Right hindlimb (tissue), 1 donor: ENCODE measurements around the gene TRIM4.
"Not testable (repeated sequence)": the region's sequence is repeated elsewhere in the genome, so short reads cannot be mapped to it uniquely, and the experiment has no call there.

Experiments used
- DNase-seq: peaks from one replicate; pipeline ENCODE4 v3.0.0-alpha.2; 2018

Gene TRIM4, protein sequence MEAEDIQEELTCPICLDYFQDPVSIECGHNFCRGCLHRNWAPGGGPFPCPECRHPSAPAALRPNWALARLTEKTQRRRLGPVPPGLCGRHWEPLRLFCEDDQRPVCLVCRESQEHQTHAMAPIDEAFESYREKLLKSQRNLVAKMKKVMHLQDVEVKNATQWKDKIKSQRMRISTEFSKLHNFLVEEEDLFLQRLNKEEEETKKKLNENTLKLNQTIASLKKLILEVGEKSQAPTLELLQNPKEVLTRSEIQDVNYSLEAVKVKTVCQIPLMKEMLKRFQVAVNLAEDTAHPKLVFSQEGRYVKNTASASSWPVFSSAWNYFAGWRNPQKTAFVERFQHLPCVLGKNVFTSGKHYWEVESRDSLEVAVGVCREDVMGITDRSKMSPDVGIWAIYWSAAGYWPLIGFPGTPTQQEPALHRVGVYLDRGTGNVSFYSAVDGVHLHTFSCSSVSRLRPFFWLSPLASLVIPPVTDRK

DNA sequence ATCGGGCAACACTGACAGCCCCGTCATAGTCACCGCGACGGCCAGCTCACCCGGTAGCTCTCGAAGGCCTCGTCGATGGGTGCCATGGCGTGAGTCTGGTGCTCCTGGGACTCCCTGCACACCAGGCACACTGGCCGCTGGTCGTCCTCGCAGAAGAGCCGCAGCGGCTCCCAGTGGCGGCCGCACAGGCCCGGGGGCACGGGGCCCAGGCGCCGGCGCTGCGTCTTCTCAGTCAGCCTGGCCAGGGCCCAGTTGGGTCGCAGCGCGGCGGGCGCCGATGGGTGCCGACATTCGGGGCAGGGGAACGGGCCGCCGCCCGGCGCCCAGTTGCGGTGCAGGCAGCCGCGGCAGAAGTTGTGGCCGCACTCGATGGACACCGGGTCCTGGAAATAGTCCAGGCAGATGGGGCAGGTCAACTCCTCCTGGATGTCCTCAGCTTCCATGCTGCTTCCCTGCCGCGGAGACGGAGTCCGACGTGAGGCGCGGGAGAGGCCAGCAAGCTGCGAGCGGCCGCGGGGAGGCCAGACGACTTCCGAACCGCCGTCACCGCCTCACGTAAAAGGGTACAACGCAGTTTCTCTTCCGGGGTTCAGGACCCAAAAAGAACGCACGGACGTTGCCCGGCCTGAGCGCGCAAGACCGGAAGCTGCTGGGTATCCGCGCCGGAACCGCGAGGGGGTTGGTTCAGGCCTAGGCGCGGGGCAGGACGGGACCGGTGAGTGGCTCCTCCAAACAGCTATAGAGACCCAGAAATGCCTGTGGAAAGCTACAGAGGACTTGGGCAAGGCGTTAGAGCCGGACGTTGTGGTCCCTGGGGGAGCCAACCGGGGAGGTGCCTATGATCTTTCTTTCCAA is at the start of gene TRIM4:
TRIM4 (minus strand) TSS at position 572 of the 855 bp plus-strand sequence; CDS start at position 443, 129 bp downstream.
- DNase-seq, result peak; percentile 94

DNA sequence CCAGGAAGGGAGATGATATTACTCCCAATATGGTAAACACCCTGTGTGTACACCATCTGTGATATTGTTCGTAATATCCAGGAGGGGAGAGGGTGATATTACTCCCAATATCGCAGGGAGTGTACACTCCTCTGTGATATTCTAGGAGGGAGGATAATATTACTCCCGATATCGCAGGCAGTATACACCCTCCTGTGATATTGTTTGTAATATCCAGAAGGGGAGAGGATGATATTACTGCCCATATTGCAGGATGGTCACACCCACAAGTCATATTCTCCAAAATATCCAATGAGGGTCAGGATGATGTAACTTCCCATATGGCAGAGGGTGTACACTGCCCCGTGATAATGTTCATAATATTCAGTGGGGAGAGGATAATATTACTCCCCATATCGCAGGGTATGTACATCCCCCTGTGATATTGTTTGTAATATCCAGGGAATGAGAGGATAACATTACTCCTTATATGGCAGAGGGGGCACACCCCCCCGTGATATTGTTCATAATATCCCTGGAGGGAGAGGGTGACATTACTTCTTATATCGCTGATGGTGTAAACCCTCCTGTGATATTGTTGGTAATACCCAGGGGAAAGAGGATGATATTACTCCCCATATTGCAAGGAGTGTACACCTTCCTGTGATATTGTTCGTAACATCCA is 39.4 kb upstream of the TRIM4 start:
- no peak for DNase-seq

DNA sequence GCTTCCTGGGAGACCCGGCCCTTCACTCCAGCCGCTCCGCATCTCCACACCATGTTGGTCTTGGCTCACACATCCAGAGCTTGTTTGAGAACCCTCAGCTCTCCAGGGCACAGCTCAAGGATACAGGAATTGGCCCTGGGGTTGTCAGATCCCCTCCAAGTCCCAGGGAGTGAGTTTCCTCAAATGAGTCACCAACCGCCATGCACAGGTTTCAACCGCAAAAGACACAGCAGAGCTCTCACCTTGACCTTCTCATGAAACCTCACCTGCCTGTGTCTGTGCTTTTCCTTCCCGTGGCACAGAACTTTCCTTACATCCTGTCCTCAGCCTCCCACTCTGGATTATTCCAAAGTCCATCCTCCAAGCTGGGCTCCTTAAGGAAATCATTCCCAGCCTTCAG is 35.9 kb upstream of the TRIM4 start:
- no peak for DNase-seq

DNA sequence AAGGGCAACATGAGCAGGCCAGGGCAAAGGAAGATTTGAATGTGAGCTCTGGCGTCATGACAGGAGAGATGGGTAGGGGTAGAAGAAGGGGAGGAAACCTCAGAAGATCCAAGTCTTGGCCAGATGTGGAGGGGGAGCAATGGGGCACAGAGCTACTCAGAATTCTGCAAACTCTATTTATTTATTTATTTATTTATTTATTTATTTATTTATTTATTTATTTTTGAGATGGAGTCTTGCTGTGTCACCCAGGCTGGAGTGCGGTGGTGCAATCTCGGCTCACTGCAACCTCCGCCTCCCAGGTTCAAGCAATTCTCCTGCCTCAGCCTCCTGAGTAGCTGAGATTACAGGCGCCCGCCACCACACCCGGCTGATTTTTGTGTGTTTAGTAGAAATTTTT is 35.3 kb upstream of the TRIM4 start:
- DNase-seq, result not testable (repeated sequence)

DNA sequence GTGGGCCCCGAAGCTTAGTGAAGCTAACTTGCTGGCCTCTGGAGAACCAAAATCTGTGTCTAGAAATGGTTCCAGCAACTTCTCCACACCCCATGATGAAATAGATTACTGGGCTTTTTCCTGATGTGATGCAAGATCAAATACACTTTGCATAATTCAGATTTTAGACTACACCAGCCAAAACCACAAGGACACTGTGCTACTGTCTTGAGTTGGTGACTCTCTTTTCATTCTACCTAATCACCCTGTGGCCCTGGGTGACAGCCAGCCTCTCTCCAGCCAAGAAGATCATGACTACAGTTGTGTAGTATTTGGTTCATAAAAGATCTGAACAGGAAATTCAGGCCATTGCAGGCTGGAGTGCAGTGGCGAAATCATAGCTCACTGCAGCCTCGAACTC is 34.3 kb upstream of the TRIM4 start:
- no peak for DNase-seq

DNA sequence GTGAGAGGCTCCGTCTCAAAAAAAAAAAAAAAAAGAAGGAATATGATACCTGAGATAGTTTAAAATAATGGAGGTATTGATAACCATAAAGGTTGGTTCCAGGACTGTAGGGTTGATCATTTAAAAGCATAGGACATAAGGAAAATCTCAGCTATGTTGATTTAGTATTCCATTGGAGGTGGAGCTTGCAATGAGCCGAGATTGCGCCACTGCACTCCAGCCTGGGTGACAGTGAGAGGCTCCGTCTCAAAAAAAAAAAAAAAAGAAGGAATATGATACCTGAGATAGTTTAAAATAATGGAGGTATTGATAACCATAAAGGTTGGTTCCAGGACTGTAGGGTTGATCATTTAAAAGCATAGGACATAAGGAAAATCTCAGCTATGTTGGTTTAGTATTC is 33.3 kb upstream of the TRIM4 start:
- DNase-seq, result not testable (repeated sequence)

DNA sequence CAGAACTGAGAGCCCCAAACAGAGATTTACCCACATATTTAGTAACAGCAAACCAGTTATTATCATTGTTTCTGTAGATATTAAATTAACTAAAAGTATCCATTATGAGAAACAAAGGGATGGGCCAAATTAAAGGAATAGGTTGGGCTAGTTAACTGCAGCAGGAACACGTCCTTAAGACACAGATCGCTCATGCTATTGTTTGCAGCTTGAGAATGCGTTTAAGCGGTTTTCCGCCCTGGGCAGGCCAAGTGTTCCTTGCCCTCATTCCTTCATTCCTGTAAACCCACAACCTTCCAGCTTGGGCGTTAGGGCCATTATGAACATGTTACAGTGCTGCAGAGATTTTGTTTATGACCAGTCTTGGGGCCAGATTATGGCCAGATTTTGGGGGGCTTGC is 31.5 kb upstream of the TRIM4 start:
- not testable (repeated sequence) for DNase-seq

DNA sequence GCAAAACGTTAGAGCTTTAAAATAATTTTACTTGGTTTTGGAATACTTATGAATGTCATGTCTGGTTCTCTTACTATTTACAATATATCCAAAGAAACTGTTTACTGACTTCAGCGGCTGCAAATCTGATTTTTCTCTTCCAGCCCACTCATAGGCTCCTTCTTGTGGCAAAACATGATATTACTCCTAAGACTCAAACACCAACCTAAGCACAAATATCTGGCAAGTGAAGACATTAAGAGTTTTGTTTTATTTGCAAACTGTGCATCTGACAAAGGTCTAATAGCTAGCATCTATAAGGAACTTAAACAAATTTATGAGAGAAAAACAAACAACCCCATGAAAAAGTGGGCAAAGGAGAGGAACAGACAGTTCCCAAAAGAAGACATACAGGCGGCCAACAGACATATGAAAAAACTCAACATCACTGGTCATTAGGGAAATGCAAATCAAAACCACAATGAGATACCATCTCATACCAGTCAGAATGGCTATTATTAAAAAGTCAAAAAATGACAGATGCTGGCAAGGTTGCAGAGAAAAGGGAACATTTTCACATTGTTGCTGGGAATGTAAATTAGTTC is 30.4 kb upstream of the TRIM4 start:
- DNase-seq, result no peak

DNA sequence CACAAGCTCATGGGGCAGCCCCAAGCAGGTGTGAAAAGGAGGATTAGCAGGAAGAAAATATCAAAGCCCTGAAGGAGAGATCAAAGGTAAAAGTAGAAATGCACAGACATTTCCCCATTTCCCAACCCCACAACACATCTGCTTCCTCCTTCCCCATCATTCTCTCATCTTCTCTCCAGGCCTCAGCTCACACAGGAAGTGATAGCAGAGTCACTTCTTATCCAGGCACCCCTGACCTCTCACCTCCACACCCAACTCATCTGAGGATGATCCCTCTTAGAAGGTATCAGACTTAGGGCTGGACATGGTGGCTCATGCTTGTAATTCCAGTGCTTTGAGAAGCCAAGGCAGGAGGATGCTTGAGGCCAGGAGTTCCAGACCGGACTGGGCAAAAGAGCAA is 28.3 kb upstream of the TRIM4 start:
- DNase-seq, result no peak

DNA sequence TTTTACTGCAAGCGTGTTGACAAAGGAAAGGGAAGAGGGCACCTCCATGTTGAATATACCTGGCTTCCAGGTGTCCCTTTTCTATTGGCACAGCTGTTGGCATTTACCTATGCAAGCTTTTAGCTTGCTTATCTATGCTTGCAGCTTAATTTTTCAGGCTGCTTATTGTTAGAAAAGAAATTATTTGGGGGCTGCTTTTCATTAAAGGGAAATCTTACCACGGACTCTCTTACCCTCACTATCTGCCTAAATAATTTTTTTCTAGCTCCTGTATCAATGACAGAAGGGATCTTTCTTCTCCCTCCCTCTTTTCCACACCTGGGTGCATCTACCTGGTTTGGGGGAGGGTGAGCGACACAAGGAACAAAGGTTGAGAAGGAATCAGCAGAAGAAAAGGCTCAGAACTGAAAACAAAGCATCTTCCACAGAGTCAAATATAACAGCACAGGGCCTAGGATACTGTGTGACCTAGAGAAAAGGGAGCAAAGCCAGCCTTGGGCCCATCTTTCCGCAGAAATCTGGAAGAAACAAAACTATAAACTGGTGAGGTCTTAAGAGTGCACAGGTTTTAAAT is 25.3 kb upstream of the TRIM4 start:
- no peak for DNase-seq

DNA sequence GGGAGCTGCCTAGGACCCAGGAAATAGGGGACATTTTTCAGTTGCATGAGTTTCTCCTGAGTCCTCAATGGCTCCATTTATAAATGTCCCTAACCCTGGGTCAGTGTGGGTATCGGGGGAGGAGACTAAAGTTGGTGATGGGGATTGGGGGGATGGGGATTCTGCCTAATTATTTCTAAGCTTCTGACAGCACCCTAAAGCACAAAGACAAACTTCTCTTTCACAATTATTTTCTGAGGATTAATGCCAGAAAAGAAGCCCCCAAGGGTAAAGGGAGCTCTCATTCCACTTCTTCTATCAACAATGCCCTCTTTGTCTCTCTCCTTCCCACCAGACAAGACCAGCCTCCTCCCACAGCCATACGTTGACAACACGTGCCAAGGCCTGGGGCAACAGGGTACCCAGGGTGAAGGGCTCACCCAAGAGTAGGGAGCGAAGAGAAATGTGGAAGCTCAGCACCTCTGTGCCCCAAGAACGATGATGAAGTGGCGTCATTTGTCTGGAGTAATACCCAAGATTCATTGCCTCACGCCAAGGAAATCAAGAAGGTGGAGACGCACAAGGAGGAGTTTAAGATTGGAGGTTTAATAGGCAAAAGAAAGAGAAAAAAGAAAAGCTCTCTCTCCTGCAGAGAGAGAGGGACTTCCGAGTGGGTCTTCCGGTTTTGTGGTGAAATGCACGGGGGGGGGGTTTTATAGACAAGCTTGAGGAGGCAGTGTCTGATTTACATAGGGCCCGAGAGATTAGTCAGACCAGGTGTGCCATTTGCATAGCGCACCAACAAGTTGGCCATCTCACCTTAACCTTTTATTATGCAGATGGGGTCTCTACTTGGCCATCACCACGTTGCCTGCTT is 24.5 kb upstream of the TRIM4 start:
- no peak for DNase-seq

DNA sequence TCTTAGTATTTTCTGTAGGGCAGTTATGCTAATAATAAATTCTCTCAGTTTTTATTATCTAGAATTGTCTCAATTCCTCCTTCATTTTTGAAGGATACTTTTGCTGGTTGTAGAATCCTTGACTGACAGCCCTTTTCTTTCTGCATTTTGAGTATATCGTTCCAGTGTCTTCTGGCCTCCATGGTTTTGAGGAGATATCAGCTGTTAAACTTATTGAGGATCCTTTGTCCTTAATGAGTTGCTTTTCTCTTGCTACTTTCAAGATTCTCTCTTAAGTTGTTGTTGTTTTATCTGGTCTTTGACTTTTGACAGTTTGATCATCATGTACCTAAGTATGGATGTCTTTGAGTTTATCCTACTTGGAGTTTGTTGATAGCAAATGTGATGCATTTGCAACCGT is 19.0 kb upstream of the TRIM4 start:
- no peak for DNase-seq

DNA sequence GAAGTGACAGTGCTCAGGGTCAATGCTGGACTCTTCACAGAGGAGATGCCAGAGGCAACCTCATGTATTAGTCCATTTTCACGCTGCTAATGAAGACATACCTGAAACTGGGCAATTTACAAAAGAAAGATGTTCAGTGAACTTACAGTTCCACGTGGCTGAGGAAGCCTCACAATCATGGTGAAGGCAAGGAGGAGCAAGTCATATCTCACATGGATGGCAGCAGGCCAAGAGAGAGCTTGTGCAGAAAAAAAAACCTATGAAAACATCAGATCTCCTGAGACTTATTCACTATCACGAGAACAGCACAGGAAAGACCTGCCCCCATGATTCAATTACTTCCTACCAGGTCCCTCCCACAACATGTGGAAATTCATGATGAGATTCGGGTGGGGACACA is 15.7 kb upstream of the TRIM4 start:
- not testable (repeated sequence) for DNase-seq

DNA sequence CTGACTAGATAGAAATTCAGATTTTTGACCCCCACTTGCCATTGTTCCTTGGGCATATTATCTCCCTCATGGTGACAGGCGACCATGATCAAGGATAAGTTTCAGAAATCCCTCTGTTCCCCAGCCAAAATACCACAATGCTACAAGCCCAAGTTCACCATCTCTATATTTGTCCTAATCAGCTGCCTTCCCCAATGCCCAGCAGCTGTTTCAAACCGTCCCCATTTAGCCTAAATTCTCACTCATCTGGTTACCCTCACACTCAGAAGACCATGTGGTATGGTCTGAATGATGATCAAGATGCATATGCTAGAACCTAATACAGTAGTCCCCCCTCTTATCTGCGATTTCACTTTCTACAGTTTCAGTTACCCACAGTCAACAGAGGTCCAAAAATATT is 11.0 kb upstream of the TRIM4 start:
- DNase-seq, result no peak

DNA sequence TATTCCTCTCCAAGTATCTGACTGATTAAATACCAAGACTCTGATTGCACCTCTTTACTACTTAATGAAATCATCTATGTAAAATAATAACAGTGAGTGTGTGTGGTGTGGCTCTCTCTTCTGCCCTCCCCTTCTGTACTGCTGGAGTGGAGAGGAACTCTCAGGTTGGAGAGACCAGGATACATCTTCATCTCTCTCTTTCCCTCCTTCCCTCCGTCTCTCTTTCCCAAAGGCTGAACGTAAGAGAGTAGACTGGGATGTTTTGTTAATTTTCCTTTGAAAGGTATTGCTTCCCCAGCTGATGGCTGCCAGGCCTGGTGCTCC is 10.4 kb upstream of the TRIM4 start:
- DNase-seq, result no peak

DNA sequence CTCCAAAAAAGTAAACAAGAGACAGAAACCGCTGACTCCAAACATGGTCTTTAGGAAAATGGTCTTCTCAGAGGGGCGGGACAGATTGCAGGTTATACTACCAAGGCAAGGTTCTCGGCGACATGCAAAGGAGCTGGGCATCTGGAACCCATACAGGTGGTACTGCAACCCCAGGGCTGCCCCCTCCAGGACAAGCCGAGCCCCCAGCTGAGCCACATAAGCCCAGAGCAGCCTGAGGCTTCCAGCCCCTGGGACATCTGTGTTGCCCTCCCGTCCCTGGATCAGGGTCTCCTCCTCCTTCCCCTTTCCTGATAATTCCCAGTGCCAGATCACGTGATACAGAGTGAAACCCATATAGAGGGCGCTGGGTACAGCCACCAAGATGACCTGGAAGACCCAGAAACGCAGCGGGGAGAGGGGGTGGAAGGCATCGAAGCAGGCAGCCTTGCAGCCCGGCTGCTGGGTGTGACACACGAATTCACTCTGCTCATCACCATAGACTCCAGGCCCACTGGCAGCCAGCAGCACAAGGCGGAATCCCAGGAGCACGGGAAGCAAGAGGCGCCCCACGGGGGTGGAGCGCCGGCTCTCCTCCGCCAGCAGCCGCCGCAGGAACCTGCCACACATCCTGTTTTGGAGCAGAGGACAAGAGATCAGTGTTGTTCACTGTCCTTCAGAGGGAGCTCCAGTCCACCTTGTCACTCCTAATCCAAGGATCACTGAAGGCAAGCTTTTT is 9.8 kb upstream of the TRIM4 start, which contains the start of gene GJC3:
GJC3 (minus strand) TSS at position 627 of the 736 bp plus-strand sequence; CDS start at position 627, 0 bp downstream.
- DNase-seq, result peak; percentile 42

DNA sequence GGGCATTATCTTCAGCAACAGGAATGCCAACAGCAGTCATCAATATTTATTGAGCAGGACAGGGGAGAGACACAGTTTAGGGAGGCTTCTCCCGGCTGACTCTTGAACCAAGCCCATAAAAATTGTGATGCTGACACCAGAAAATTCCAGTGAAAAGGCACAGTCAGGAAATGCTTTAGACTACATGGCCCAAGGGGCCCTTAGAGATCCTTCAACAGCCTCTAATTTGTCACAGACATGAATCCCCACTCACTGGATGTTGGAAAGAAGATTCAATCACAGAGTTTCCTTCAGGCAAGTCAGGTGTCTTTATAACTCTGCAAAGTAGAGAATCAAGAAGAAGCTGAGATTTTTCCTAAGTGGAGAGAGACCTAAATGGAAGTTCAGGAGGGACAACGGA is 8.9 kb upstream of the TRIM4 start:
- no peak for DNase-seq

DNA sequence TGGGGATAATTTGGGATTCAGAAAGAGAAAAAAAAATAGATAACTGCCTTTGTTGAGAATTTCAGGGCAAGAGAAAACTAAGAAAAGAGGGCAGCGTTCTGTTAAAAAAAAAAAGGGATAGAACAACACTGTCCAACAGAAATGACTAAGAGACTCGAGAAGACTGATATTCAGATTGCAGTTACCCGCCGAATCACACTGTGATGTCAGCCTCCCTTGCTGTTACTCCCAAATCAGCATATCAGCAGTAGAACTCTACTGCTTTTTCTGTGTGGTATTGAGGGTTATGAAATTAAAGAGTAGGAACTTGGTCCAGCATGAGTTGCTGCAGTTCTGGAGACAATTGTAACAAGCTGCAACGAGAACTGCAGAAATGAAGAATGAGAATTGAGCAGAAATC is 8.2 kb upstream of the TRIM4 start:
- DNase-seq, result no peak

DNA sequence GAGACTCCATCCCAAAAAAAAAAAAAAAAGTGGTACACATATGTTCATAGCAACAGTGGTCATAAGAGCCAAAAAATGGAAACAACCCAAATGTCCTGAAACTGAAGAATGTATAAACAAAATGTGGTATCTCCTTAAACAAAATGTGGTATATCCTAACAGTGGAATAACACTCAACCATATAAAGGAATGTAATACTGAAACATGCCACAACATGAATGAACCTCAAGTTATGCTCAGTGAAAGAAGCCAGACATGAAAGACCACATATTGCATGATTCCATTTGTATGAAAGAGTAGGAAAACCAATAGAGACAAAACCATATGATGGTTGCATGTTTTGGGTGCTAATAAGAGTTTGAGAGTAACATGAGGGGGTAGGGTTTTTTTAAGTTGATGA is 7.0 kb upstream of the TRIM4 start:
- no peak for DNase-seq

DNA sequence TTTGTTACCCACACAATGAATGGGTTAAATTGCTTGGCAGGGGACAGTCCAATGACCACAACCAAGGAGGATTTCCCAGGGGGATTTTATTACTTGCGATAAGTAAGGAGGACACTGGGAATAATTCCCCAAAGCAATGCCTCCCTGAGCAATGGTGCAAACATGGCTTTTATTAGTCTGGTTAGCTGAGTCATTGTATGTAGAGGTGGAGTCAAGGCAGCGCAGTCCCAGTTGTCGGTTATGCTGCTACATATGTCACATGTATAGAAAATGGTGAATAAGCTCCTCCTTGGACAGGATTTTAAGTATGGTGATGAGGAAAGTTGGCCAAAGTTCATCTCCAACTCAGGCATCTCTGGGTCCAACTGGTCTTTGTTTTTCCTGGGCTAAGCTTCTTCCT is 3.9 kb upstream of the TRIM4 start:
- no peak for DNase-seq

DNA sequence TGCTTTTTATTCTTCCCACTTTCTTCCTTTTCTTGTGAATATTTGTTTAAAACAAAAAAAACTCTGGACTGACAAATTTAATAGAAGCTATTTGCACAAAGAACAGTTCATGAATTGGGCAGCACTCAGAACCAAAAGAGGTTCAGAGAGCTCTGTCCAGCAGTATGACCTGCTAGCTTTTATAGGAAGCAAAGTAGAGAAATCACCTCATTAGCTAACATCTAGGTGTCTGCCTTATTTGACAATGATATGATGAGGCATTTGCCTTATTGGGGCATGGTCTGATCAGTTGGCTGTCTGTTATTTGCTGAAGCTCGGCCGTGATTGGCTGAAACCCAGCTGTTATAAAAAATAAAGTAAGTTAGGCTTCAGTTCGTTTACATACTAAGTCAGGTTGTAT is 819 bp upstream of the TRIM4 start:
- no peak for DNase-seq
